ENCODE measurements around the gene WDPCP.

DNA sequence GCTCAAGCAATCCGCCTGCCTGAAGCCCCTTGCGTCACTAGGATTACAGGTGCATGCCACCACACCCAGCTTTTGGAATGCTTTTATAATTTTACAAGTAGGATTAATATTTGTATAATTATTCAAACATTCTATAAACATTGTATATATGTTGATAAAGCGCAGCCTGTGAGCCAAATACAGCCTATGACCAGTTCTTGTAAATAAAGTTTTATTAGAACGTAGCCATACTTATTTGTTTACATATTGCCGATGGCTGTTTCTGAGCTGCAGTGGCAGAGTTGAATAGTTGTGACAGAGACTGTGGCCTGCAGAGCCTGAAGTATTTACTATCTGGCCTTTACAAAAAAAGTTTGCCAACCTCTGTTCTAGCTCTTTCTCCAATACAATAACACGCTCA, 305.0 kb downstream of the WDPCP start:
- TF ChIP-seq, protein P1, sequence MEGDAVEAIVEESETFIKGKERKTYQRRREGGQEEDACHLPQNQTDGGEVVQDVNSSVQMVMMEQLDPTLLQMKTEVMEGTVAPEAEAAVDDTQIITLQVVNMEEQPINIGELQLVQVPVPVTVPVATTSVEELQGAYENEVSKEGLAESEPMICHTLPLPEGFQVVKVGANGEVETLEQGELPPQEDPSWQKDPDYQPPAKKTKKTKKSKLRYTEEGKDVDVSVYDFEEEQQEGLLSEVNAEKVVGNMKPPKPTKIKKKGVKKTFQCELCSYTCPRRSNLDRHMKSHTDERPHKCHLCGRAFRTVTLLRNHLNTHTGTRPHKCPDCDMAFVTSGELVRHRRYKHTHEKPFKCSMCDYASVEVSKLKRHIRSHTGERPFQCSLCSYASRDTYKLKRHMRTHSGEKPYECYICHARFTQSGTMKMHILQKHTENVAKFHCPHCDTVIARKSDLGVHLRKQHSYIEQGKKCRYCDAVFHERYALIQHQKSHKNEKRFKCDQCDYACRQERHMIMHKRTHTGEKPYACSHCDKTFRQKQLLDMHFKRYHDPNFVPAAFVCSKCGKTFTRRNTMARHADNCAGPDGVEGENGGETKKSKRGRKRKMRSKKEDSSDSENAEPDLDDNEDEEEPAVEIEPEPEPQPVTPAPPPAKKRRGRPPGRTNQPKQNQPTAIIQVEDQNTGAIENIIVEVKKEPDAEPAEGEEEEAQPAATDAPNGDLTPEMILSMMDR (IDR thresholded peaks at IDR 0.05): no peak
- TF ChIP-seq POLR2A (IDR thresholded peaks at IDR 0.05): no peak
